C1 segment of cervical spinal cord (tissue), 14 donors: ENCODE data around the gene CCDC6.
"Not testable (repeated sequence)": the region's sequence is repeated elsewhere in the genome, so short reads cannot be mapped to it uniquely, and the experiment has no call there.

Experiments used
- DNase-seq, 14 donors: peaks; one replicate each; lab custom pipeline; 2025; lab: John Stamatoyannopoulos, UW

The CCDC6 gene

DNA sequence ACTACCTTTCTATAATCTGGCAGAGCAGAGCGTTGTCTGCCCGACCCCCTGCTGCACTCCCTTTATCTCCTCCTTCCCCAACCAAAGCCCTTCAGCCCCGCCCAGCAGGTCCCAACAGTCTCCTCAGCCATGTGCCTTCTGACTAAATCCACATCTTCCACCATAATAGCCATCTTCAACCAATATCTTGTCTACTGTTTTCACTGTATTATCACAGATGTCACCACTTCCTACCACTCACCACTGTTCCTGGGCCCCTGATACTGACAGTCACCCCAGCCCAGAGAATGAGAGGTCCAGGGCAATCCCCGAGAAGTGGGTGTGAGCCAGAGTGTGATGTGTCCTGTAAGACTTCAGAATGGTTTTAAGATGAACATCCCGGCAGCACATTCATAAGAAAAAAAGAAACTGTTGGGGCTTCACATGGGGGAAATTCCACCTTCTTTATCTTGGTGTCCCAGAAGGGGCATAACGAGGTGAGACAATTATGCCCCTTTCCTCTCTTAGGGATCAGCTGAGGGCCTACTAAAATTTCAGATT lies 25.3 kb downstream of the CCDC6 start:
- no peak for DNase-seq

DNA sequence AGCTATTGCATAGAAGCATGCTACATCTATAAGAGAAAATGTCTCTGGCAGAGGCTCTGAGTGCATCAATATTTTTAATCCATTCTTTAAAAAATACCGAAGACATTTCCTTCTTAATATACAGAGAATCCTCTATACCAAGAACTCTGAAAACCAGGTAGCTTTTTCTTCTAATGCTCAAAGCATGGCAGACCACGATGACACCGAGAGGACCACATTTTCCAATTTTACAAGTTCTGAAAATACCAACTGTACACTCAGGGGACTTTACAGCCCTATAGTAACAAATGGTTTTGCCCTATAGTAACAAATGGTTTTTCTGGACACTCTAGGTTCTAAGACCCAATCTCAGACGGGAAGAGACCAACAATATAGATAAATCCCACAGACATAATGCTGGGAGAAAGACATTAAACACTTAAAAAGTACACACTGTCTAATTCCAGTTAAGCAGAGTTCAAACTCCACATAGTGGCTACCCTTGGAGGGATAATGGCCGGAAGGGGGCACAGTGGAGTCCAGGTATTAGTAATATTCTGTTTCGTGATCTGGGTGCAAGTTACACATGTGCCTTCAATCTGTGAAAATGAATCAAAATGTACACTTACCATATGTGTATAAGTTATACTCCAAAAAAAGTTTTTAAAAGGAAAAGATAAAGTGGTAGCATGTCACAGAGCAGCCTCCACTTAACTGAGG lies 26.2 kb downstream of the CCDC6 start:
- DNase-seq = no peak

DNA sequence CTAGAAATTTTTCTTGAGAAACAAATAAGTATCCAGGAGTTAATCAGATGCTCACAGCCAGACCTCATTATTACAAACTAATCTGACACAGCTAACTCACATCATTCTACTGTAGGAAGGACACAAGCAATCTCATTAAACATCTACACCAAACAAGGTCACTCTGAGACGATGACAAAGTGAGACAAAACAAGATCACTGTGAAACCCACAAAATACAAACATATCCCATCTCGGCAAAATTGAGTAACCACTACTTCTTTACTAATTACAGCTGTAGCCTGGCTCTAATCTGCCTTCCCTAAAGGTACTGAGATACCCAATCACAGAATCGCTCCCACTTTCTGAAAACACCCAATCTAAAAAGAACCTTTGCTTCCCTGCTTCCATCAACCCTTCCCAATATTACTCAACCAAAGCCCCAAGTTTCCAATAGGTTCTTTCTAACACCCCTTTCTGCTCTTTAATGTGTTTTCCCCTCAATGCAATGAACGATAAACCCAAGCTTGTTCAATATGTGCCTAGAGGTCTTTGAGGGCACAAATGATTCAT lies 26.9 kb downstream of the CCDC6 start:
- DNase-seq = no peak

DNA sequence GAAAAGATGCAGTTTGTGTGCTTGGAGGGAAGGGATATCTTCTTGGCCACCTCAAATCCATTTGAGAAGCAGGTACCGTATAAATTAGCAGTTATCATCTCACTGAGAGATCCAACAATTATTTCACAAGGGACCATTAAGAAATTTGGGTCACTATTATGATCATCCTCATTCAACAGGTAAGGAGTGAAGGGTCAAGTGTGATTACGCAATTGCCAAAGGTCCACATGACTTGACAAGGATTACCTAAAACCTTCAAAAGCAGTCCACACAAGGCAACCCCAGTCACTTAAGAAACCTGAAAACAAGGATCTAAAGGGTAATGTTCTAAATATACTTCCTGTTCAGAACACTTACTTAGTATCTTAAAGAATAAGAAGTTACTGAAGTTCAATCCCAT lies 27.4 kb downstream of the CCDC6 start:
- no peak for DNase-seq

DNA sequence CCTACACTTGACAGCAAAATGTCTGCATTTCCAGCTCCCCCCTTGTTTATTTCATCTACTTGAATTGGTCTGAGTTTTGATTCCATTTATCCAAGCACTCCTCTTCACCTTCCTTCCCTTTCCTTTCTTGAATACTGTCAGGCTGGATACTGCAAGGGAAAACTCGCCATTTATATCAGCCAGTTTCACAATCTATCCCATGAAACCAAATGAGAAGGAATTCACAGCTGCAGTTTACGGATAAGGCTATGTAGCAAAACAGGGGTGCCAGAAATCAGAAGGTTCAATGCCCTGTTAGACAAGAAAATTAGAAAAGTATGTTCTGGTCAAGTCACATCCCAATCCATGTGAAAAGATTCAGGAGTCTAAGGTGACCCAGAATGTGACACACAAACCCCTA lies 28.1 kb downstream of the CCDC6 start:
- DNase-seq = no peak

DNA sequence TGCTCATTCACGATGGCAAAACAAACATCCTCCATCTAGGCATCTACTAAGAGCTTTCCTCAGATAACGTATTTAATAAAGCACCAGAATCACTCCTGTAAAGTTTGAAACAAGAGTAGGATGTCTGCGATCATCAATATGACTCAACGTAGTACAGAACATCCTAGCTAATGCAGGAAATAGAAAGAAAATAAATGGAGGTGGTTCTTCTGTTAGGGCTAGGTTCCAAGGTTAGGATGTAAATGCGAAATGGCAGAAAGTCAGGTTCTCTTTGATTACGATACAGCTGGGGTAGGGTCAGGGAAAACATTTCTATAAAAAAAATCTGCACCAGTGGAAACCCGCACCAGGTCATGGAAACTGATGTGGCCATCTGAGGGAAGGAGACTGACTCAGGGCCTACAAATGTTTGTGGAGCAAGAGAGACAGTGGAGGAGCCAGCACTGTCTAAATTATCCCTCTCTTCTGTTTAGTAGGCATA lies 29.1 kb downstream of the CCDC6 start:
- DNase-seq = no peak

DNA sequence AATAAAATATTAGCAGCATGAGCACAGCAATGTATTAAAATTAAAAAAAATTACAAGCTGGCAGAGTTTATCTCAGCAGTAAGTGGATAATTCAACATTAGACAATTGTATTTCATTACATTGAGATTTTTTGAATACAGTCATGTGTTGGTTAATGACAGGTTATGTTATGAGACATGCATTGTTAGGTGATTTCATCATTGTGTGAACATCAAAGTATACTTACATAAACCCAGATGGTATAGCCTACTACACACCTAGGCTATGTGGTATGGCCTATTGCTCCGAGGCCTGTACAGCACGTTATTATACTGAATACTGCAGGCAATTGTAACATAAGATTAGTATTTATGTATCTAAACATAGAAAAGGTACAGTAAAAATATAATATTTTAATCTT lies 29.7 kb downstream of the CCDC6 start:
- DNase-seq = no peak

DNA sequence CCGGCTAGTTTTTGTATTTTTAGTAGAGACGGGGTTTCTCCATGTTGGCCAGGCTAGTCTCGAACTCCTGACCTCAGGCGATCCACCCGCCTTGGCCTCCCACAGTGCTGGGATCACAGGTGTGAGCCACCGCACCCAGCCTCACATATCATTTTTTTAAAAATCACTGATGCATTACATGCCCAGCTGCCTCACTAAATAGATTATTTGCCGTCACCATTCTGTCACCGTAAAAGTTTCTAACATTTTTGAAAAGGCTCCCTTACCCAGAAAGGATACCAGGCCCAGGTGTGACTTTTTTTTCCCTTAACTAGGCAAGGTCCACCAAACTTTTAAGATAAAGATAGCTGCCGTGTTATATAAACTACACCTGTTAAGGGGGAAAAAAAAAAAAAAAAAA lies 30.1 kb downstream of the CCDC6 start:
- DNase-seq = not testable (repeated sequence)

DNA sequence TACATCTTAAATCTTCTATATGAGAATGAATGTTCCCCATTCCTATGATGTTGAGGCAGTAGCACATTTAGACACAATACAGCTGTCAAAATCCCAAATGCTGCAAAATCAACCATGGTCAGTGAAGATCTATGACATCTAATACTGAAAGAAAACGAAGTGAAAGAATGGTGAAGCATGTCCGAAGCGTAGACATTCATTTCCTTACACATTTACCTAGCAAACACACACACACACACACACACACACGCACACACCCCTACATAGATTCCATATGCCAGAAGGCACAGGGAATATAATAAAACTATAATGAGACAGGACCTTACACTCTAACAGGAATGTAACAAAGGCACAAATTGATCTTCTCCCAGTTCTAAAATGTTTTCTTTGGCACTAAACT lies 32.5 kb downstream of the CCDC6 start:
- no peak for DNase-seq

DNA sequence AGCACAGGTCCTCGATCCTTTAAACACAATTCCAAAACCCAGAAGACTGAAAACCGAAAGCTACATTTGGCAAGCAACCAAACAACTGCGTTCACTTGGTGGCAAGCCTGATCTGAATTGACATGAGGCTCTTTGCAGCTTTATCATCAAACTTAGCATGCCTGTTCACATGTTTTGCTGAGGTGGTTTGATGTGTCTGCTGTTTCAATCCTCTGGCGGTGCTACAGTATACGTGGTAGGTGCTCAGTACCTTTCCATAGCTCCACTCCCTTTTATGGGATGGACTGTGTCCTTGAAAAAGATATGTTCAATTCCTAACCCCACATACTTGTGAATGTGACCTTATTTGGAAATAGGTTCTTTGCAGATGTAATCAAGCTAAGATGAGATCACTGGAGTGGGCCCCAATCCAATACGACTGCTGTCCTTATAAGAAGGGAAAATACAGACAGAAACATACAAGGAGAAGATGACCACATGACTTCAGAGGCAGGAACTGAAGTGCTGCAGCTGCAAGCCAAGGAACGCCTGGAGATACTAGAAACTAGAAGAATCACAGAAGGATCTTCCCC lies 33.4 kb downstream of the CCDC6 start:
- no peak for DNase-seq

DNA sequence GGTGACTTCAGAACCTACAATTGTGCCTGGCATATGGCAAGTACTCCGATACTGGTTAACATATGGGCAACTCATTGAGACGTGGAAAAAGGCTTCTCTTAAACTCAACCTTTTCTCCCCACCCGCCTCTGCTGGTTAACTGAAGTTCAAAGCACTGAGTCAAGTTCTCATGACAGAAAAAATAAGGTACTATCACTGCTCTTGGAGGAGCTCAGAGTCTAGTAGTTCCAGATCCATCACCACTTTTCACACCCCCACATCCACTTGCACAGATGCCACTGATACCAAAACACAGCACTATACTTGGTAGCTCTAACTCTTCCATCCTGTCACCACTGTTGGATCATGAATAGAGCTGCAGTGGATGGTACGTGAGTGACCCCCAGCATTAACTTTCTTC lies 36.2 kb downstream of the CCDC6 start:
- no peak for DNase-seq

DNA sequence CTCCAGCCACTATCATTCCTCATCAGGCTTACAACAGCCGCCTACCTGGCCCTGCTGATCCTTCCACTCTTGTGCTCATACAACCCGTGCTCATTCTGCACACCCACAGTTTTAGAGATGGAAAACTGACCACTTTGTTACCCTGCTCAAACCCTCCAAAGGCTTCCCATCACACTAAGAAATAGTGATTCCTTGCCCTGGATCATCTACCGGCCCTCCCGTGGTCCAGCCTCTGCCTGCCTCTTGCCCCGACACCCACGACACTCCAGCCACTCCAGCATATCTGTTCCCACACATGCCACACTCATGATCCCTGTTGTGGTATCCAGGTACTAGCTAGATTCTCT lies 36.8 kb downstream of the CCDC6 start:
- no peak for DNase-seq

DNA sequence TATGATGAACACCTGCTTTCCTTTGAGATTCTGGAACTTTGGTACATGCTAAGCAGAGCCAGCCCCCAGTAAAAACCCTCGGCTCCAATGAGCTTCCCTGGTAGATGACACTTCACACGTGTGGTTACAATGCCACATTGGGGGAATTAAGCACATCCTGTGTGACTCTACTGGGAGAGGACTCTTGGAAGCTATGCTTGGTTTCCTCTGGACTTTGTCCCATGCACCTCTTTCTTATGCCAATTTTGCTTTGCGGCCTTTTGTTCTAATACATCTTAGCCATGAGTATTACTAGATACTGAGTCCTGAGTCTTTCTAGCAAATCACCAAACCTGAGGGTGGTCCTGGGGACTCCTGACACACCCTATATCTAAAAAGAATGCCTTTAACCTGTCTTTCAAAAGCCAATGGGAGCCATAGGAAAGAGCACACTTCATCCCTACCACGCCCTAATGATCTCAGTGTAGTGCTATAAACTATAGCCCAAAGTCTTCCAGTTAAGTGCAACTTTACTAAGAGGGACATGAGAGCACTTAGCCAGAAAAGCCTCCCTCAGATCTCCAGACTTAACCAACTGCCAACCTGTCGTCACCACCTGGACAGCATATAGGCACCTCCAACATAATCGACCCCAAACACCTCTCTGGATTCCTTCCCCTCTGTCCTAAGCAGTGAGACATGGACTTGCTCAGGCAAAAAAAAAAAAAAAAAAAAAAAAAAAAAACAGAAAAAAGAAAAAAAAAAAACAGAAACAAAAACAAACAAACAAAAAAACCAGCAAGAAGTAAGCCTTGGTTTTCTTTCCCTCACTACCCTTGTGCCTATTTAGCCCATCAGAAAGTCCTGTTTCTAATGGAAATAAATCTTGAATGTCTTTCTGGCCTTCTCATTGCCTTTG lies 37.4 kb downstream of the CCDC6 start:
- no peak for DNase-seq

DNA sequence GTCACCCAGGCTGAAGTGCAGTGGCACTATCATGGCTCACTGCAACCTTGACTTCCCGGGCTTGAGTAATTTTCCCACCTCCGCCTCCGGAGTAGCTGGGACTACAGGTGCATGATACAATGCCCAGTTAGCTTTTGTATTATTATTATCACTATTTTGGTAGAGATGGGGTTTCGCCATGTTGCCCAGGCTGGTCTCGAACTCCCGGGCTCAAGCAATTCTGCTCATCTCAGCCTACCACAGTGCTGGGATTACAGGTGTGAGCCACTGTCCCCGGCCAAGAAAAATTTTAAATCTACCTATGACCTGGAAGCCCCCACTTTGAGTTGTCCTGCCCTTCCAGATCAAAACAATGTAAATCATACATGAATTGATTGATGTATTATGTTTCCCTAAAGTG lies 38.8 kb downstream of the CCDC6 start:
- no peak for DNase-seq

DNA sequence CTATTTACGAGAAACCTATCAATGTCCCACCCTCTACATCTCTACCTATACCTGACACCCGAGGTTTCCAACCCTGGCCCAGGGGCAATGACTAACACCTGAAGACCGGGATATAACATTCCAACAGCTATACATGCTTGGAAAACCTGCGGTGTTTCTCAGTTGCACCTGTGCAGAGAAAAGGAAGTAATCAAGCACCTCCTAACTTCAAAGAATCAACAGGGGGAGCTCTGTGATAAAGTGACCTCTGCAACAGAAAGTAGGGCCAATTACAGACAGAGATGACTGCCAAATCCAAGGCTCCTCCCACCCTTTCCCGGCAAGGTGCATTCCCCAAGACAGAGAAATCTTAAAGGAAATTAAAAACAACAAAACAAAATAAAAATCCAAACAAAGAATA lies 41.3 kb downstream of the CCDC6 start:
- peak in 1 of 14 donors; percentile 13 for DNase-seq

DNA sequence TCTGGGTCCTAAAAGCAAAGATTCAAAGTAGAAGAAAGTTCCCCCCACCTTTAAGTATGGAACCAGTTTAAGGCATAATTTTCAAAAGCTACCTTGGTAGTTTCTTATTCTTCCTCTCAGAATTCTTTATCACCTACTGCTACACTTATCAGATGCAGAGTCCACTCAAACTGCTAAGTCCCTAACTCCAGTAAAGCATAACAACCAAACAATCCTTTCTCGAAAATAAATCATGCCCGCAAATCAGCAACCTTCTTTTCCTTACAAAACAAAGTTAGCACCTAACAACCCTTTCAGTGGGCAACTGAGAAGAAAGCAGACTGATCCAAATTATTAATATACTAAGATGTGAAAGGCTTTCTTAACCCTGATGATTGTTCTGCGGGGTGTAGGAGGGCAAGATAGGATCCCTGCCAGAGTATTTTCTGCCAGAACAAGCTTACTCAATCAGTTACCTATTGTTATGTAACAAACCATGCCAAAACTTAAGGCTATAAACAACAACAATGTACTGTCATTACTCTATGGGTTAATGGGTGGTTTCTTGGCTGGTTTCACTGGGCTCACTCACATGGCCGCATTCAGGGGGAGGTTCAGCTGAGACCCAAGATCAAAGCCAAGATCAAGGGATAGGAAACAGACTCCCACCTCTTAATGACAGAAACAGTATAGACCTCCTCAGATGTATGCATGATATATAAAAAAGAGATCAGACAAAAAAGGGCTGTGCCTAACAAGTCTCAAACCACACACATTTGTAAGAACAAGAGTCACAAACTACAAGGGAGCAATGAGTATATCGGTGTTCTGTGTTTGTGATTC lies 42.0 kb downstream of the CCDC6 start:
- peak in 1 of 14 donors; percentile 12 for DNase-seq

DNA sequence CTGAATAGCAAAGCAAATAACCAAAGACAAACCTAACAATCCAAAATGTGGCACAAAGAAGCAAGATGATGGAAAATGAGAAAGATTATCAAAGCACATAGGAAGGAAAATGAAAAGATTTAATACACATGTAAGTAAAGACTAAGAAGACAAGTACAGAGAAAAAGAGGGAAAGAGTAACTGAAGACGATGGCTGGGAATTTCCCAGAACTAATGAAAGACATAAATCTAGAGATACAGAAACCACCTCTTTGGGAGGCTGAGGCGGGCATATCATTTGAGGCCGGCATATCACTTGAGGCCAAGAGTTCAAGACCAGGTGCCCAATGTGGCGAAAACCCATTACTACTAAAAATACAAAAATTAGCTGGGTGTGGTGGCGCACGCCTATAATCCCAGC lies 46.8 kb downstream of the CCDC6 start:
- no peak for DNase-seq

DNA sequence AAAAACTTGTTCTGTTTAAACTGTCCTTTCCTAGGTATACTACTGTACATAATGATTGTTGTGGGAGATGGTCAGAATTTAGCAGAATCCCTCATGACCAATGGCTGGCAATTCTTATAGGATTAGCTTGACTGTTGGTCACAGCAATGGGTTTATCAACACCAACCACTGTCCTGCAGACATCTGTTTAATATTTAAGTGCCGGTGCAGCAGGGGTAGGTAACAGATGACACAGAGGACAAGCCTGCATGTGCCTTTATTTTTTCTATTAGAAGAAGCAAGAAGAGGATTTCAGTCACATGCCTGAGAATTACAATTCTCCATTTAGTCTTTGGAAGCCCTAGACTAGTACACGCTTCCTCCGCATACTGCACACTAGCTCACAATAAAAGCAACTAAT lies 48.4 kb downstream of the CCDC6 start:
- DNase-seq = no peak

DNA sequence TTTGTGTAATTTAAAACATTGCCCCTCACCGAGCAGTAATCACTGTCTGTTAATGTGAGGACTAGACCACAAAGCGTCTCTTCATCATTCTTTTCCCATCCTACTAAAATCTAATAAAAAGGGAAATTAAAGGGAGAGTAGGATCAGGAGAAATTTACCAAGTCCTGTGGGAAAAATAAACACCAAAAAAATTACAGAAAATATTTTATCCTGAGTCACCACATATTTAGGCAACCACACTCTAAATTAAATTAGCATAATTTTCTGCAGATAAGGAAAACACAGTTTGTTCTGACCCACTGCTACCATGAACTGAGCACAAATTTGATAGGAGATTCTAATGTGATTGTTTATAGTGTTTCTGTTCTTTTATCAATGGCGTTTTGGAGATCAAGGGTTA lies 49.3 kb downstream of the CCDC6 start:
- no peak for DNase-seq

DNA sequence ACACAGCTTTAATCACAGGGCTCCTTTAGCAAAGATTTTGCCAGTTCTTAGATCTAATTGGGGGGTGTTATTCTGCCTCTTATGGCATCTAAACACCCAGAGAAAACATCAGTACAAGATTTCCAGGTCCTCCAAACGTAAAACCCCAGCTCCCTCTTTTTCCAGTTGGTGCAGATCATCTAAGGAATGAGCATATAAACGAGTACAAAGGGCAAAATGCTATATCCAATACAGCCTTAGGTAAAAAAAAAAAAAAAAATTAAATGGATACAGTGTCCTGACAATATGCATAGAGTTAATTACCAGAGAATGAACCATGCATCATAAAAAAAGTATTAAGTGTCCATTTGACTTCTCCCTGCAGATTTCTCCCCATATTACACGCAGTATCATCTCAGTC lies 50.3 kb downstream of the CCDC6 start:
- DNase-seq = no peak

DNA sequence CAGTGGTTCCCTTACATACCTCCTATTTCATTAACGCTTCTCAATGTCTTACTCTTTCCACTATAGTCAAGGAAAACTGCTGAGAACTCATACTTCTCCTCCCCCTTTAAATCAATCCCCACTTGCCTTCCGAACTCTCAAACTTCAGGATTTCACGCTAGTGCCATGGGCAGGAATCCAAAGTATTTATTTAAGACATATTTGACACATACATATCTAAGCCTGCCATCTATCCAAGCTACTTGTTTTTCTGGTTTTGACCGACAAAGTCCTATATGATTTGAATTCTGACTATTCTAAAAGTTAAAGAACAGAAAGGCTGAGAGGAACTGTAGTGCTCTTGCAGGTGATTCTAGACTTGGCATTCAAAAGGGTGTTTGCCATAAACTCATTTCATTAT lies 51.8 kb downstream of the CCDC6 start:
- DNase-seq = no peak
